NCI-H2196 treated with DMSO at 0.1 percent for 48 hours (cell line): ENCODE results near the gene PLXNB2.

Source experiments
- DNase-seq: peaks from one replicate; lab custom pipeline; 2025; ENCODE audit not compliant: unreplicated experiment; lab: John Stamatoyannopoulos, UW

Gene PLXNB2

GRCh38 chr22:50313021-50313420 is 5.6 kb upstream of the PLXNB2 start:
- no peak for DNase-seq

- no peak for DNase-seq
These were observed 4.9 kb upstream of the PLXNB2 start for GRCh38 chr22:50312371-50312770.

DNA sequence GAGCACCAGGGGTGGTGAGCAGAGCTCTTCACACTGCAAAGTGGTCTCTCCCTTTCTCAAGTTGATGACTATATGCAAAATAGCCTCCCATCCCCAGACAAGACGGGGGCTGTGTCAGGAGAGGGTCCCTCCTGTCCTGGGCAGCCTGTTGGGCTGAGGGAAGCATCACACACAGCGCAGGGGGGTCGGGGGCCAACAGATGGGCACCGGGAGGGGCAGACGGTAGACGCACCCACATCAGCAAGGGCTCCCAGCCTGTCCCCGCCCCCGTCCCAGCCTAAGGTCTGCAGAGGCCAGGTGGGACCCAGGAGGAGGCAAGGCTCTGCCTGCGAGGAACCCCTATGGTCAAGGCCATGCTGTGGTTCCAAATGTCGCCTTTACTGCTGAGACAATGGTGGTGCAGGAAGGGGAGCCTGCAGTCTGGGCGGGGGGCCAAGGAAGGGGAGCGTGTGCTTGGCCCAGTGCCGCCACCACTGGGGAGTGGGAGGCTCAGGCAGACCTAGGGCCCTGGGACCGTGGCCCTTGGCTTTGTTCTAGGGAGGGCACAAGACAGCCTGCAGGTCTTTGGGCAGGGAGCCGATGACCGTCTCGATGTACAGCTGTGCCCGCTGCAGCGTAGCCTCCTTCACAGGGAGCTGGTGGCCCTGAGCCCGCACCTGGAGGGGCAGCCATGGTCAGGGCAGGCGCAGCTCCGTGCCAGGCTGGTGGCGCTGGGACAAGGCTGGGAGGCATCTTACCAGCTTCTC is 4.3 kb upstream of the PLXNB2 start:
- DNase-seq, result no peak

DNA sequence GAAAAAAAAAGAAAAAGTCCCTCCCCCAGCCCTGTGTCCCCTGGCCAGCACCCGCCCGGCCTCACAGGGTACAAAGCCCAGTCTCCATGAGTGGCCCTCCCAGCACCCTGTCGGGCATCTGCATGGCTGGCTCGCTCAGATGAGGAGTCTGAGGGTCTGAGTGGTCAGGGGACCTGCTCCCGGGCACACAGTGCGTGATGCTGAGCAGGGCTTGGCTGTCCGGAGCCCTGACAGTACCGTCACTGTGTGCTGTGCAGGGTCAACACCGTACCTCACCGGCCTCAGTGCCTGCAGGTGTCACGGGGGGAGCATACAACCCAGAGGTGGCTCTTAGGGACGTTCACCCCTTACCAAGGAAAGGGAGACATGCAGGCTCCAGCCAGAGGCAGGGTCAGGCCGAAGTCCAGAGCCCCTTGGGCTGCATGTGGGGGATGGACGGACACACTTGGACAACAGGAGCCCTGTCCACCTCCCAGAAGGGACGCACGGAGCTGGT is 3.6 kb upstream of the PLXNB2 start:
- no peak for DNase-seq

DNA sequence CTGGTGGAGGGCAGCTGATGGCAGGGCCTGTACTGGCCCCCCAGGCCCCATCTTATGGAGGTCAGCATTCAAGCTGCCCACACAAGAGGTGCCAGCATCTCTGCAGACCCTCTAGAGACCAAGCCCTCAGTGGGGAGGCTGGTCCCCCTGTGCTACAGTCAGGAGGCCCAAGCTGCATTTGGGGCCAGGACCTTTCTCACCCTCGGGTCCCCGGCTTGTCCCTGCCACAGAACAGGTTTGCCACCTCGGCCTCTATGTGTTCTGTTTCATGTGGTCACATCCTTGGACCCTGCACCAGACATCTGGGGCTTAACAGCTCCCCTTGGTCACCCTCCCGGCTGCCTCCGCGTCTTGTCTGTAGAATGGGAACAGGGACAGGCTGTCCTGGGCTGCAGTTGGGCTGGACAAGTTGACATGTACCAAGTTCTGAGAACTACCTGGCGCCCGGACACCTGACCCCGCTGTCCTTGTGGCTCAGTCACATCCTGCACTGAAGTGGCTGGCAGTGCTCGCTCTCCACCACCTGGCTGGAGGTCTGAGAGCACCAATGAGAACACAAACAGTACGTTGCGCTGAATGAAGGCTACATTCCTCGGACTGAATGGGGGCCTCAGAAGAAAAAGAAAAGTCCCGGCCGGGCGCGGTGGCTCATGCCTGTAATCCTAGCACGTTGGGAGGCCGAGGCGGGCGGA is 2.7 kb upstream of the PLXNB2 start:
- DNase-seq, result no peak

GRCh38 chr22:50309601-50309991 is 2.1 kb upstream of the PLXNB2 start:
- DNase-seq, result no peak

DNA sequence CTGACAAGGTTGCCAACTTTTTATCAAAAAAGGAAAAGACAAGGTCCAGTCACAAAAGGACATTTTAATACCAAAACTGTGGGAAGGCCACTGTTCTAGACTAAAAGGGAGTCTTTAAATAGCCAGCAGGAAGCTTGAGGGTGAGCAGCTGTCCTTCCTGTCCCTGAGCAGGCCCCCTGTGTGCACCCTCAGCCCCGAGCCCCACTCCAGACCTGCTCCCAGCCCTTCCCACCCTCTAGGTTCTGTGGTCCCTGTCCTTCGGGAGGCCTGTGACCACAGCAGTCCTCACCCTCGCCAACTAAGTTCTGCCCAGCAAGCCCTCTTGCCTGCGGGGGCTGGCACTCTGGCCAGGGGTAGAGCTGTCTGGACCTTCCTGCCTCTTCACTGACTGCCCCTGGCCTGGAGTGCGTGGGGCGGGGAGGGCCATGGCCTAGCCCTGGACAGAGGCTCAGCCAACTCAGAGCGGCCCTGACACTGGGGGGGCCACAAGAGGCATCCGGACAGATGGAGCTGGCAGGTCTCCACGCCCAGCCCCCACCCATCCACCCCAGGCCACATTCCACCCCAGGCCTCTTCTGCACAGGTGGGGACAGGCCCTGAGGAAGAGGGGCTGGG is 1.6 kb upstream of the PLXNB2 start:
- no peak for DNase-seq

GRCh38 chr22:50308597-50308935 is 1.1 kb upstream of the PLXNB2 start:
- no peak for DNase-seq

DNA sequence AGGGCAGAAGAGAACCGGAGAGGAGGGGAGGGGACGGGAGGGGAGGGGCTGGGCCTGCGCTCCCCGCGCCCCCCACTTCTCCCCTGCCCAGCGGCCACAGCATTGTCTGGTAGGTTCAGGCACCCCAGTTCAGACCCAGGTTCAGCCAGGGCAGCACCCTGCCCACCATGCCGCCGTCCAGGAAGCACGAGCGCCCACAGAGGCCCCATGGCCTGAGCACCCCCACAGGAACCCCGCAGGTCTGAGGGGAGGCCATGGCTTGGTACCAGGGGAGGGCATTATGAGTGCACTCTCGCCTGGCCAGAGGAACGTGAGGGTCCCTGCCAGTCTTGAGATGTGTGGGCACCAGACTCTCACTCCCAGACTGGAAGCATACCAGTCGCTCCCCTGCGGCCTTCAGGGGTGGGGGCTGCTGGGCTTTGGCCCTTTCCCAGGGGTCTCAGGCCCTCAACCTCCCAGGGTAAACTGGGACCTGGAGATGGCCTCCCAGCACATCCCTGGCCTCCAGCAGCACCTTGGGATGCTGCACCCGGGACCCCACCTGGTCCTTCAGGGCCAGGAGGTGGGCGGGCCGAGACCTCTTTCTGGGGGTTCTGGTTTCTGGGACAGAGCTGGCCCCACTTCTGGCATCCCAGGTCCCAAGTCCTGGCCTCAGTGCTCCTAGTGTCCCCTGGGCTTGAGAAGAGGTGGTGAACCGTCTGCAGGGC is 597 bp upstream of the PLXNB2 start:
- no peak for DNase-seq

DNA sequence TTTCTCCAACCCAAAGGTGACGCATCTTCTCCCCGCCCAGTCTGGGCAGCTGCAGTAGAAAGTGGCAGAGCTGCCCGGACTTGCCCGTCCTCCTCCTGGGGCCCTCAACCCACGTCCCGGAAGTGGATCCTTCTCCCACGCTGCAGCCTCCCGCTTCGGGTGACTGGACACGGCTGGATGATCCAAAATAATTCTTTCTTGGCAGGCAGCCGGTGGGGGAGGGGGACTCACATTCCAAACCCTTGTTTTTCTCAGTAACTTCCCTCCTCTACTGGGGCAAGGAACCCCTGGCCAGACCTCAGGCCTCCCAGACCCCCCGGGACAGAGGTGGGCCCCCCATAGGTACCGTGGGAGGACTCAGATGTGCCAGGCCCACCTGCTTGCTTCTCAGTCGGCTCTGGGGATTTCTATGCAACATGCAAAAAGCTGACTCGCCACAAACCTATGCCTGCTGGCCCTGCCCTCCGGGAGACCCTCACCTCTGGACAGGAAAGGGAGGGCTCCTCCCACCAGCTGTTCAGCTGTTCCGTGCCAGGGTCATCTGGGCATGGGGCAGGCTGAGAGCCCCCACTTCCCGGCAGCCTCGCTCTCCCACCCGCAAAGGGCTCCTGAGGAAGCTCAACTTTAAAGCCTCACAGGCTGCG is 1.4 kb downstream of the PLXNB2 start:
- DNase-seq, result peak; percentile 45

- DNase-seq, result no peak
These were observed 2.0 kb downstream of the PLXNB2 start for GRCh38 chr22:50305393-50305922.

GRCh38 chr22:50304528-50305392 is 2.7 kb downstream of the PLXNB2 start:
- no peak for DNase-seq

DNA sequence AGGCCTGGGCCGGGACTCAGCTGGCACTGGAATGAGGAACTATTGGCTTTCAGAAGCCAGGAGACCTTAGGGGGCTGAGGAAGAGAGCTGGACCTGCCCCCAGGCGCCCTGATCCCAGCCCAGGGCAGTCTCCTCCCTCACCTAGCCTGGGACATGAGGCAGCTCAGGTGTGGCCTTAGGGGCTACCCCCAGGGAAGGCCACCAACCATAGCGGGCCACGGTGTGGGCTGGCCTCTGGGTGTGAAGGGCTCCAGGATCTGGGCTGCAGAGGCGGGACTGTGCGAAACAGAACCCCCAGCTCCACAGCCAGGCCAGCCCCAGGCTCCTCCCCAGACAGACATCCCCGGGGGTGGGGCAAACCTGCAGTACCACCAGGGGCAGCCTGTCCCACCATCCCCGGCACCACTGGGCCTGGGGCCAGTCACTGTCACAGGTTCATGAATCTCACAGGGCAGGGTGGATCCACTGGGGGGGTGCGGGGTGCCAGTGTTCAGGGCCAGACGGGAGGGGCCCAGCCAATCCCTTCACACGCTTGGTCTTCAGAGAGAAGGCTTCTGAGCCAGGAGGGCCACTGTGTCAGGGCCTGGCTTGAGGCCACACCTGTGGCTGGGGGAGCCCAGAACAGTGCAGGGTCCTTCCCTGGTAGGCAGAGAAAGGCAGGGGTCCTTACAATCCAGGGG is 3.5 kb downstream of the PLXNB2 start:
- DNase-seq, result no peak

DNA sequence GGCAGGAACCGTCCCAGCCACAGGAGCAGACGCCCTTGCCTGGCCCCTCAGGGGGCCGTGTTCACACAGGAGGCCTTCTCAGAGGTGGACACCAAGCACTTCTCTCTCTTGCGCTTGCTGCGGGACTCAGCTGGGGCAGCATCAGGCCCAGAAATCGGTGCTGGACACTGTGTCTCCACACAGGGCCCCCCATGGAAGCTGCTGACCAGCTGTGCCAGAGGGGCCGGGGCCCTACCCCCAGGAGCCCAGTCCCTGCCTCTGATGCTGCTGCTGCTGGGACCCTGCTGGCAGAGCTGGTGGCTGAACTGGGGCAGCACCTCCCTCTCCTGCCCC is 4.0 kb downstream of the PLXNB2 start:
- DNase-seq, result no peak

DNA sequence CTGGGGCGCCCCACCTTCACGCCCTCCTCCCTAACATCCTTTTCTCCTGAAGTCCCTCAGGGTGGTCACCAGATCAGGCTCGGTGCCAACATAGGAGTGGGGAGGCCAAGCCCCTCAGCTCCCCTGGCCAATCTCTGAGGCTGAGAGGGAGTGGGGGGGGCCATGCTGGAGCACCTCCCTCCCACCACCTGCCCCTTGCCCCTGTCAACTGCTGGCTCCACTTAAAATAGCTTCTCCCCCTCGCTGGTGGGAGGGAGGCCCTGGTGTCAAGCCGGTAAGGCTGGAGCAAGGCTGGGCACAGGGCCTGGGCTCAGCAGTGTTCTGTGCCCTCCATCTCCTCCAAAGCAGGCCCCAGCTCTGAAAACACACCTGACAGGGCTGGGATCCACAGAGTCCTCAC is 4.9 kb downstream of the PLXNB2 start:
- no peak for DNase-seq

DNA sequence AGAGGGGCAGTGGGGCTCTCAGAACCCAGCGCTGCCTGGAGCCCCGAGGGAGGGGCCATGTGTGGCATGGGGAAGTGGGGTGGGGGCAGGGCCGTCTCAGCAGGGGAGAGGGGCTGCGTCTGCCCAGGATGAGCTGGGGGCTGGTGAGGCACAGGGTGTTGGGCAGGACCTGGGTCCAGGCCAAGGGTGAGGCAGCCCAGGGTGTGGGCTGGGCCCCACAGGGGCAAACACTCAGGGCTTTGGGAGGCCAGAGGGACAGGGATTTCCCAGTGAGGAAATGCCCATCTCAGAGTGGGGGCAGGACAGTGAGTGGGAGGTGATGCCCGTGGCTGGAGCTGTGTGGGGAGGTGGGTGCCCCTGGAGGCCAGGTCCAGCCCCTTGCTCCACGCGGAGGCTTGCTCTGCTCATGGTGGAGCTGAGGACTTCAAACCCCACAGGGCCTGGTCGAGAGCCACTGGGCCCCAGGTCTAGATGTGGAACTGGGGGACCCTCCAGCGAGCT is 5.4 kb downstream of the PLXNB2 start:
- DNase-seq, result no peak

DNA sequence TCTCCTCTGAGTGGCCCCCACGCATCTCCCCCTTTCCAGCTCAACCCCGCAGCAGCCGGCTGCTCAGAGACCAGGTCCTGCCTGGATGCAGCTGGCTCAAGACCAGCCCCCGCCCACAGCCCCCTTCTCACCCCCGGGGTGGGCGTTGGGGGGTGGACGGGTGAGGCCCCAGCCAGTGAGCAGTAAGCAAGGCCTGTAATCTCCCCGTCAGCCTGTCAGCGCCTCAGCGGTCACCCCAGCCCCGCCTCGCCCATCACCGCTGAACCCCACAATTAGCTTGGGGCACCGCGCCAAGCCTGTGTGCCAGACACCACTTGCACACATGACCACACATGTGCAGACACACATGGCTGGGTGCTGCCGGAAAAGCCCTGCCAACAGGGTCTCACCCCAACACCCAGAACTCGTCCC is 5.9 kb downstream of the PLXNB2 start:
- DNase-seq, result no peak

- no peak for DNase-seq
These were observed 6.7 kb downstream of the PLXNB2 start for GRCh38 chr22:50300620-50301257.
